ENCODE measurements around the gene HELB. TPM values are rescaled to one million over a fixed set of nuclear protein-coding genes. Genes with fewer than 3 reads are reported as not detected.

Gene HELB
- total RNA-seq, 1 donor from 2014 or later = 2.5 TPM

GRCh38 chr12:66273147-66273546 lies 29.1 kb upstream of the HELB start:
- Mint-ChIP-seq H3K36me3 (ENCODE audit: unreplicated experiment) (no peaks in the 10 kb centered on the region), H3K4me3 (ENCODE audit: unreplicated experiment) (no peak overlapping the region), H3K27me3 (ENCODE audit: unreplicated experiment) (peaks cover 29% of the 10 kb centered on the region), H3K27ac (ENCODE audit: unreplicated experiment) (no peak overlapping the region), H3K9me3 (ENCODE audit: unreplicated experiment) (no peaks in the 10 kb centered on the region), H3K4me1 (ENCODE audit: unreplicated experiment) (no peaks in the 10 kb centered on the region)
- TF ChIP-seq CTCF (IDR thresholded peaks at IDR 0.05) = no peak
- DNase-seq (ENCODE audit: extremely low spot score, unreplicated experiment) = no peak

- no peak for TF ChIP-seq CTCF (IDR thresholded peaks at IDR 0.05)
- Mint-ChIP-seq H3K4me1 (ENCODE audit: unreplicated experiment) (no peaks in the 10 kb centered on the region), H3K4me3 (ENCODE audit: unreplicated experiment) (no peak overlapping the region), H3K27me3 (ENCODE audit: unreplicated experiment) (peaks cover 37% of the 10 kb centered on the region), H3K9me3 (ENCODE audit: unreplicated experiment) (no peaks in the 10 kb centered on the region), H3K36me3 (ENCODE audit: unreplicated experiment) (no peaks in the 10 kb centered on the region), H3K27ac (ENCODE audit: unreplicated experiment) (no peak overlapping the region)
- DNase-seq (ENCODE audit: extremely low spot score, unreplicated experiment) = no peak
Measured at GRCh38 chr12:66275040-66275439, 27.3 kb upstream of the HELB start.

GRCh38 chr12:66279123-66279712 lies 23.1 kb upstream of the HELB start:
- TF ChIP-seq CTCF (IDR thresholded peaks at IDR 0.05) = peak; percentile 62
- Mint-ChIP-seq H3K27me3 (ENCODE audit: unreplicated experiment) (peaks cover 37% of the 10 kb centered on the region), H3K27ac (ENCODE audit: unreplicated experiment) (no peak overlapping the region), H3K4me1 (ENCODE audit: unreplicated experiment) (no peaks in the 10 kb centered on the region), H3K4me3 (ENCODE audit: unreplicated experiment) (no peak overlapping the region), H3K36me3 (ENCODE audit: unreplicated experiment) (no peaks in the 10 kb centered on the region), H3K9me3 (ENCODE audit: unreplicated experiment) (peaks cover 5% of the 10 kb centered on the region)
- DNase-seq (ENCODE audit: extremely low spot score, unreplicated experiment) = no peak

GRCh38 chr12:66280561-66280960 lies 21.7 kb upstream of the HELB start:
- DNase-seq (ENCODE audit: extremely low spot score, unreplicated experiment) = no peak
- no peaks in the 10 kb centered on the region for H3K4me1 Mint-ChIP-seq (ENCODE audit: unreplicated experiment)
- peaks cover 36% of the 10 kb centered on the region for H3K27me3 Mint-ChIP-seq (ENCODE audit: unreplicated experiment)
- H3K36me3 Mint-ChIP-seq (ENCODE audit: unreplicated experiment) = no peaks in the 10 kb centered on the region
- H3K4me3 Mint-ChIP-seq (ENCODE audit: unreplicated experiment) = no peak overlapping the region
- no peak for TF ChIP-seq CTCF (IDR thresholded peaks at IDR 0.05)
- no peak overlapping the region for H3K27ac Mint-ChIP-seq (ENCODE audit: unreplicated experiment)
- peaks cover 5% of the 10 kb centered on the region for H3K9me3 Mint-ChIP-seq (ENCODE audit: unreplicated experiment)

GRCh38 chr12:66282244-66282643 lies 20.0 kb upstream of the HELB start:
- Mint-ChIP-seq H3K9me3 (ENCODE audit: unreplicated experiment) (peaks cover 5% of the 10 kb centered on the region), H3K4me3 (ENCODE audit: unreplicated experiment) (no peak overlapping the region), H3K36me3 (ENCODE audit: unreplicated experiment) (no peaks in the 10 kb centered on the region), H3K4me1 (ENCODE audit: unreplicated experiment) (no peaks in the 10 kb centered on the region), H3K27me3 (ENCODE audit: unreplicated experiment) (peaks cover 28% of the 10 kb centered on the region), H3K27ac (ENCODE audit: unreplicated experiment) (no peak overlapping the region)
- DNase-seq (ENCODE audit: extremely low spot score, unreplicated experiment) = no peak
- no peak for TF ChIP-seq CTCF (IDR thresholded peaks at IDR 0.05)
